Gastroesophageal sphincter (tissue), 3 donors: Measurements from ENCODE around the gene NLRP3.

ENCODE experiments used
- POLR2AphosphoS5 ChIP-seq: sonication (generic); formaldehyde crosslinking; IDR thresholded peaks from one replicate; pipeline ENCODE4 v1.6.1; 2017; ENCODE audit warnings: antibody characterized with exemption
- TF ChIP-seq, protein P1 (sequence below), 4 experiments: fragments of 200-600 bp in 2 of 4; fragments of 450-650 bp in 2 of 4; sonication (generic) in 1 of 4; IDR thresholded peaks; one replicate each; pipeline ENCODE4 v1.5.1; 2017 to 2019; ENCODE audit warnings: antibody characterized with exemption in 4 of 4, mild to moderate bottlenecking in 2 of 4, moderate library complexity in 2 of 4

DNA sequence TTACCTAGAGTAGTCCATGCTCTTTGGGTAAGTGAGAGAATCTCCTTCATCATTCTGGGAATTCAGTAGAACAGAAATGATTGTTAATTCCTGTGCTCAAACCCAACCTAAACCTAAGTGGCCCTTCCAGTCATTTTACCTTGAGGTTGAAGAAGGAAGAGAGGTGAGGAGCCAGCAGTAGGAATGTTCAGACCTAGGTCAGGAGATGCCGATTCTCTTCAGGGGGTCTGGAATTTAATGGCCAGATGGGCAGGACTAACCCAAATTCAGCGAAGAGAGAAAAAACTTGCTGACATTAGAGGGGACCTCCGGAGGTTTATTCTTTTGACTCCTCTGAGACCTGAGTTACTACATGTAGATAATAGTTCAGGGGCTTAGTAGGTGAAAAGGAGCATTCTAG, 58.4 kb downstream of the NLRP3 start:
- TF ChIP-seq, protein P1, sequence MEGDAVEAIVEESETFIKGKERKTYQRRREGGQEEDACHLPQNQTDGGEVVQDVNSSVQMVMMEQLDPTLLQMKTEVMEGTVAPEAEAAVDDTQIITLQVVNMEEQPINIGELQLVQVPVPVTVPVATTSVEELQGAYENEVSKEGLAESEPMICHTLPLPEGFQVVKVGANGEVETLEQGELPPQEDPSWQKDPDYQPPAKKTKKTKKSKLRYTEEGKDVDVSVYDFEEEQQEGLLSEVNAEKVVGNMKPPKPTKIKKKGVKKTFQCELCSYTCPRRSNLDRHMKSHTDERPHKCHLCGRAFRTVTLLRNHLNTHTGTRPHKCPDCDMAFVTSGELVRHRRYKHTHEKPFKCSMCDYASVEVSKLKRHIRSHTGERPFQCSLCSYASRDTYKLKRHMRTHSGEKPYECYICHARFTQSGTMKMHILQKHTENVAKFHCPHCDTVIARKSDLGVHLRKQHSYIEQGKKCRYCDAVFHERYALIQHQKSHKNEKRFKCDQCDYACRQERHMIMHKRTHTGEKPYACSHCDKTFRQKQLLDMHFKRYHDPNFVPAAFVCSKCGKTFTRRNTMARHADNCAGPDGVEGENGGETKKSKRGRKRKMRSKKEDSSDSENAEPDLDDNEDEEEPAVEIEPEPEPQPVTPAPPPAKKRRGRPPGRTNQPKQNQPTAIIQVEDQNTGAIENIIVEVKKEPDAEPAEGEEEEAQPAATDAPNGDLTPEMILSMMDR (IDR thresholded peaks at IDR 0.05), result no peak
- no peak for TF ChIP-seq POLR2AphosphoS5
